ENCODE measurements around the gene ATP8B1.

- TF ChIP-seq CTCF (IDR thresholded peaks at IDR 0.05; ENCODE audit: insufficient read depth, low read length, poor library complexity, severe bottlenecking) (no peak), EZH2phosphoT487 (conservative IDR thresholded peaks at IDR 0.05; ENCODE audit: low read length) (no peak)
Observed at GRCh38 chr18:57832730-57833129, 29.6 kb upstream of the ATP8B1 start.

Measured in SU-DHL-6 (cell line).